Body of pancreas (tissue), 4 donors: ENCODE results near the gene LAMA2.

Experiments used
- CTCF ChIP-seq, 7 experiments: fragments of 450-650 bp in 4 of 7; fragments of 200-600 bp in 3 of 7; sonication (generic) in 3 of 7; IDR thresholded peaks; one replicate each; pipeline ENCODE4 v1.5.1; 2016 to 2019; ENCODE audit warnings: antibody characterized with exemption in 7 of 7
- POLR2A ChIP-seq, 3 donors: fragments of 450-650 bp; IDR thresholded peaks; one replicate each; pipeline ENCODE4 v1.6.1; 2016; ENCODE audit warnings: antibody characterized with exemption in 3 of 3, mild to moderate bottlenecking in 2 of 3

- TF ChIP-seq POLR2A (IDR thresholded peaks at IDR 0.05) (no peak), CTCF (IDR thresholded peaks at IDR 0.05) (no peak)
Observed at GRCh38 chr6:129544892-129545612, 662.1 kb downstream of the LAMA2 start.
